Measurements from ENCODE around the gene ST14.
"Not testable (repeated sequence)": the region's sequence is repeated elsewhere in the genome, so short reads cannot be mapped to it uniquely, and the experiment has no call there.

ST14 gene

DNA sequence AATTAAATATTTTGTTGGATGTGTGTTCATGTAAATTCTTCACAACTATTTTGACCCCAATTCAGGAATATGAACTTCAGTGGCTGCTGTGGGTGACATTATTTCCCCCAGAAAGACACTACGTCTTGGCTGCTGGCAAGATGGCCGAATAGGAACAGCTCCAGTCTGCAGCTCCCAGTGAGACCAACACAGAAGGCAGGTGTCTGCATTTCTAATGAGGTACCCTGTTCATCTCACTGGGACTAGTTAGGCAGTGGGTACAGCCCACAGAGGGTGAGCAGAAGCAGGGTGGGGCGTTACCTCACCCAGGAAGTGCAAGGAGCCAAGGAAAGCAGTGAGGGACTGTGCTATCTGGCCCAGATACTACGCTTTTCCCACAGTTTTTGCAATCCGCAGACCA is 89.8 kb downstream of the ST14 start:
- H3K4me3 ChIP-seq (replicated peaks; ENCODE audit: insufficient read depth, low read length) = no peak overlapping the region
- TF ChIP-seq SPI1 (IDR thresholded peaks at IDR 0.05; ENCODE audit: borderline replicate concordance, low read depth) = no peak
- TF ChIP-seq, protein P1, sequence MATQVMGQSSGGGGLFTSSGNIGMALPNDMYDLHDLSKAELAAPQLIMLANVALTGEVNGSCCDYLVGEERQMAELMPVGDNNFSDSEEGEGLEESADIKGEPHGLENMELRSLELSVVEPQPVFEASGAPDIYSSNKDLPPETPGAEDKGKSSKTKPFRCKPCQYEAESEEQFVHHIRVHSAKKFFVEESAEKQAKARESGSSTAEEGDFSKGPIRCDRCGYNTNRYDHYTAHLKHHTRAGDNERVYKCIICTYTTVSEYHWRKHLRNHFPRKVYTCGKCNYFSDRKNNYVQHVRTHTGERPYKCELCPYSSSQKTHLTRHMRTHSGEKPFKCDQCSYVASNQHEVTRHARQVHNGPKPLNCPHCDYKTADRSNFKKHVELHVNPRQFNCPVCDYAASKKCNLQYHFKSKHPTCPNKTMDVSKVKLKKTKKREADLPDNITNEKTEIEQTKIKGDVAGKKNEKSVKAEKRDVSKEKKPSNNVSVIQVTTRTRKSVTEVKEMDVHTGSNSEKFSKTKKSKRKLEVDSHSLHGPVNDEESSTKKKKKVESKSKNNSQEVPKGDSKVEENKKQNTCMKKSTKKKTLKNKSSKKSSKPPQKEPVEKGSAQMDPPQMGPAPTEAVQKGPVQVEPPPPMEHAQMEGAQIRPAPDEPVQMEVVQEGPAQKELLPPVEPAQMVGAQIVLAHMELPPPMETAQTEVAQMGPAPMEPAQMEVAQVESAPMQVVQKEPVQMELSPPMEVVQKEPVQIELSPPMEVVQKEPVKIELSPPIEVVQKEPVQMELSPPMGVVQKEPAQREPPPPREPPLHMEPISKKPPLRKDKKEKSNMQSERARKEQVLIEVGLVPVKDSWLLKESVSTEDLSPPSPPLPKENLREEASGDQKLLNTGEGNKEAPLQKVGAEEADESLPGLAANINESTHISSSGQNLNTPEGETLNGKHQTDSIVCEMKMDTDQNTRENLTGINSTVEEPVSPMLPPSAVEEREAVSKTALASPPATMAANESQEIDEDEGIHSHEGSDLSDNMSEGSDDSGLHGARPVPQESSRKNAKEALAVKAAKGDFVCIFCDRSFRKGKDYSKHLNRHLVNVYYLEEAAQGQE (IDR thresholded peaks at IDR 0.05; ENCODE audit: insufficient replicate concordance, low read depth) = no peak
- no peak for TF ChIP-seq GABPA (IDR thresholded peaks at IDR 0.05; ENCODE audit: low read depth)
- no peak for TF ChIP-seq POLR2AphosphoS5 (IDR thresholded peaks at IDR 0.05; ENCODE audit: low read depth)
- TF ChIP-seq, protein P2, sequence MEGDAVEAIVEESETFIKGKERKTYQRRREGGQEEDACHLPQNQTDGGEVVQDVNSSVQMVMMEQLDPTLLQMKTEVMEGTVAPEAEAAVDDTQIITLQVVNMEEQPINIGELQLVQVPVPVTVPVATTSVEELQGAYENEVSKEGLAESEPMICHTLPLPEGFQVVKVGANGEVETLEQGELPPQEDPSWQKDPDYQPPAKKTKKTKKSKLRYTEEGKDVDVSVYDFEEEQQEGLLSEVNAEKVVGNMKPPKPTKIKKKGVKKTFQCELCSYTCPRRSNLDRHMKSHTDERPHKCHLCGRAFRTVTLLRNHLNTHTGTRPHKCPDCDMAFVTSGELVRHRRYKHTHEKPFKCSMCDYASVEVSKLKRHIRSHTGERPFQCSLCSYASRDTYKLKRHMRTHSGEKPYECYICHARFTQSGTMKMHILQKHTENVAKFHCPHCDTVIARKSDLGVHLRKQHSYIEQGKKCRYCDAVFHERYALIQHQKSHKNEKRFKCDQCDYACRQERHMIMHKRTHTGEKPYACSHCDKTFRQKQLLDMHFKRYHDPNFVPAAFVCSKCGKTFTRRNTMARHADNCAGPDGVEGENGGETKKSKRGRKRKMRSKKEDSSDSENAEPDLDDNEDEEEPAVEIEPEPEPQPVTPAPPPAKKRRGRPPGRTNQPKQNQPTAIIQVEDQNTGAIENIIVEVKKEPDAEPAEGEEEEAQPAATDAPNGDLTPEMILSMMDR (IDR thresholded peaks at IDR 0.05; ENCODE audit: insufficient read depth, low read length) = no peak

DNA sequence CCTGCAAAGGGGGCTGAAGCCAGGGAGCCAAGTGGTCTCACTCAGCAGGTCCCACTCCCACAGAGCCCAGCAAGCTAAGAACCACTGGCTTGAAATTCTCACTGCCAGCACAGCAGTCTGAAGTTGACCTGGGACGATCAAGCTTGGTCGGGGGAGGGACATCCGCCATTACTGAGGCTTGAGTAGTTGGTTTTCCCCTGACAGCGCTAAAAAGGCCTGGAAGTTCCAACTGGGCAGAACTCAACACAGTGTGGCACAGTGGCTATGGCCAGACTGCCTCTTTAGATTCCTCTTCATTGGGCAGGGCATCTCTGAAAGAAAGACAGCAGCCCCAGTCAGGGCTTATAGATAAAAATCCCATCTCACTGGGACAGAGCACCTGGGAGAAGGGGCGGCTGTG is 90.3 kb downstream of the ST14 start:
- not testable (repeated sequence) for H3K4me3 ChIP-seq (replicated peaks; ENCODE audit: insufficient read depth, low read length); H3K27ac ChIP-seq (replicated peaks); H3K27me3 ChIP-seq (ENCODE audit: insufficient read depth, poor library complexity, severe bottlenecking); DNase-seq (ENCODE audit: low read depth in 1 of 2, low spot score in 1 of 2)

More for the DNA sequence above, 89.8 kb downstream of the ST14 start:
- no peak for DNase-seq (ENCODE audit: low read depth in 1 of 2, low spot score in 1 of 2)
- no peak overlapping the region for H3K27ac ChIP-seq (replicated peaks)
- H3K27me3 ChIP-seq (ENCODE audit: insufficient read depth, poor library complexity, severe bottlenecking) = no peaks in the 10 kb centered on the region

DNA sequence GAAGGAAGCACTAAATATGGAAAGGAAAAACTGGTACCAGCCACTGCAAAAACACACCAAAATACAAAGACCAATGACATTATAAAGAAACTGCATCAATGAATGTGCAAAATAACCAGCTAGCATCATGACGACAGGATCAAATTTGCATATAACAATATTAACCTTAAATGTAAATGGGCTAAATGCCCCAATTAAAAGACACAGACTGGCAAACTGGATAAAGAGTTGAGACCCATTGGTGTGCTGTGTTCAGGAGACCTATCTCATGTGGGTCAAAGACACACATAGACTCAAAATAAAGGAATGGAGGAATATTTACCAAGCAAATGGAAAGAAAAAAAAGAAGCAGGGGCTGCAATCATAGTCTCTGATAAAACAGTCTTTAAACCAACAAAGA is 92.2 kb downstream of the ST14 start:
- DNase-seq (ENCODE audit: low read depth in 1 of 2, low spot score in 1 of 2); H3K4me3 ChIP-seq (replicated peaks; ENCODE audit: insufficient read depth, low read length); H3K27ac ChIP-seq (replicated peaks); H3K27me3 ChIP-seq (ENCODE audit: insufficient read depth, poor library complexity, severe bottlenecking): not testable (repeated sequence)
